Motor neuron (in vitro differentiated cells): ENCODE results near the gene TCEAL3. TPM values are rescaled to one million over a fixed set of nuclear protein-coding genes. Genes with fewer than 3 reads are reported as not detected.
A peak's percentile ranks its signal among the peaks of the same experiment; 100 is the strongest.
"Not testable (repeated sequence)": the region's sequence is repeated elsewhere in the genome, so short reads cannot be mapped to it uniquely, and the experiment has no call there.

Experiments used
- ATAC-seq, 8 experiments: fragments of 200-7000 bp; cut with Tn5 transposase; replicated peaks in 6 of 8; 2 replicates each; pipeline ENCODE4 v1.8.0; 2021; ENCODE audit warnings: mild to moderate bottlenecking in 8 of 8, moderate library complexity in 8 of 8
- H3K27ac ChIP-seq, 2 donors: fragments of 250-450 bp; sonication (Bioruptor Pico); 2 replicates each; pipeline ENCODE4 v1.9.0; 2021; ENCODE audit warnings: antibody characterized with exemption in 2 of 2, mild to moderate bottlenecking in 2 of 2, moderate library complexity in 1 of 2
- H3K4me1 ChIP-seq, 2 donors: fragments of 250-450 bp; sonication (Bioruptor Pico); replicated peaks in 1 of 2; 2 replicates each; pipeline ENCODE4 v1.6.1; 2021; ENCODE audit warnings: antibody characterized with exemption in 2 of 2, mild to moderate bottlenecking in 2 of 2, moderate library complexity in 1 of 2
- H3K4me3 ChIP-seq, 5 donors: fragments of 250-450 bp; sonication (Bioruptor Pico); 2 replicates each; pipeline ENCODE4 v1.9.0; 2021; ENCODE audit warnings: antibody characterized with exemption in 5 of 5, mild to moderate bottlenecking in 5 of 5, moderate library complexity in 4 of 5
- WGBS, 10 experiments: fragments of 450-650 bp; shearing (Covaris generic); methylation state at CpG; one replicate each; pipeline ENCODE4 v1.0.0; 2022; 5-methylcytosine and 5-hydroxymethylcytosine counted together
- in situ Hi-C, 9 experiments: fragments of 400-800 bp; cut with MboI; loops; one replicate each; pipeline ENCODE4 v1.15.0; 2021; ENCODE audit warnings: low sequenced_read_pairs in 9 of 9, low pct_unique_long_range_greater_than_20kb in 2 of 9; ENCODE audit not compliant: unreplicated experiment in 9 of 9
- total RNA-seq, 8 experiments: library from RNA; unstranded; fragments of 300-600 nt; gene quantifications; 2 replicates each; pipeline versions ENCODE4 v1.2.3 to v1.2.4, GENCODE V29; 2022

TCEAL3 gene
- total RNA-seq, 8 experiments from 2014 or later, result 19.5 to 65.4 (median 25.7) TPM

DNA sequence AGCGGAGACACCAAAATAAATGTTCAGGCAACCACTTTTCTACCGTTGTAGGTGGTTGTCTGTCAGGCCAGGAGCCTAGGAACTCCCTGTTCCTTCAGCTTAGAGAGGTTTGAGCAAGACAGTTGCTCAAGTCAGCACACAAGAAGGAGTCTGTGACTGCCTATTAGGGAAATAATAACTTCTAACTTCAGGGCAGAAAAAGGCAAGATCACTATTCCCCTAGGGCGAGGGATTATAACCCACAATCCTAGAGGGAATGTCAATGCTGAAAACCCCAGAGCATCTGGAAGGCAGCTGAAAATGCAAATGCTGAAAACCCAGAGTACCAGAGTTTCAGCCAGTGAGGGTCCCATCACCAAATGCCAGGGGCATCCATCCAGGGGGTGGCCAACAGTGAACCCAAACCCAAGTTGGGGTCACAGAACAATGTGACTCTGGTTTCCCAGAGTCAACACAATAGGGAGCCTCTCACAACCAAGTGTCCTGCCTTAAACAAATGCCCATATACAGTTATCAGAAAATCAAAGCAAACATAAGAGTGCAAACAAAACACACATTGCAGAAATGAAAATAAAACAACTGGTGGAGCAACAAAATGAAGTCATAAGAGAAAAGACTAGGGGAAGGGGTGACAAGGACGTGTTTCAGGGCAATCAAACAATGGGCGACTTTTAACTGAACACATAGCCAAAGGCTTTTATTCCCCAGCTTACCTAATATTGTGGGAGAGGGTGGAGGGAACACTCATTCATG, 51.1 kb downstream of the TCEAL3 start:
- 42% methylated on average over 2 of the region's 5 CpGs; no CpG with 5 or more reads in 9 of the 10 experiments for WGBS, 10 experiments
- in situ Hi-C loops, result no loop called here
- H3K4me1 ChIP-seq, result no peaks in the 10 kb centered on the region
- no peak overlapping the region for H3K4me3 ChIP-seq
- ATAC-seq, result peak in 1 of 8 experiments; percentile 22
- H3K27ac ChIP-seq, result no peak overlapping the region

DNA sequence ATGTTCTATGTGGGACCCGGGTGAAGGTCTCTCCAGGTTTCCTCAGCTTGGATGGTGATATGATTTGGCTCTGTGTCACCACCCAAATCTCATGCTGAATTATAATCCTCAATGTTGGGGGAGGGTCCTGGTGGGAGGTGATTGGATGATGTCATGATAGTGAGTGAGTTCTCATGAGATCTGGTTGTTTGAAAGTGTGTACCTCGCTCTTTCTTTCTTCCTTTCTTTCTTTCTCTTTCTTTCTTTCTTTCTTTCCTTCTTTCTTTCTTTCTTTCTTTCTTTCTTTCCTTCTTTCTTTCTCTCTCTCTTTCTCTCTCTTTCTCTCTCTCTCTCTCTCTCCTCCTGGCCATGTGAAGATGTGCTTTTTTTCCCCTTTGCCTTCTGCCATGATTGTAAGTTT, 51.7 kb downstream of the TCEAL3 start:
- WGBS, 10 experiments, result 57 to 93% (median 65%) methylated on average over 1 to 2 of the region's 2 CpGs; no CpG with 5 or more reads in 6 of the 10 experiments
- not testable (repeated sequence) for H3K4me3 ChIP-seq

More for the DNA sequence above, 51.7 kb downstream of the TCEAL3 start:
- in situ Hi-C loops, H3K4me1 ChIP-seq, H3K27ac ChIP-seq, ATAC-seq: not testable (repeated sequence)

Other genes starting within 250 kb of the TCEAL3 start
- gene BEX3, start 231.4 kb upstream of the TCEAL3 start, total RNA-seq, result 100 to 1,000 TPM in 7 of 8 experiments, 10 to 100 TPM in 1; 70.9 to 433 (median 289) TPM
- gene RAB40A, start 88.5 kb upstream of the TCEAL3 start, total RNA-seq, result 1 to 10 TPM in 7 of 8 experiments, under 1 TPM in 1; 0.76 to 3.8 (median 2.2) TPM
- 100 to 1,000 TPM in 2 of 8 experiments, 10 to 100 TPM in 6; 55.7 to 147 (median 80.2) TPM for gene TCEAL4, start 22.4 kb upstream of the TCEAL3 start, total RNA-seq
- gene TCEAL1, start 21.0 kb downstream of the TCEAL3 start, total RNA-seq, result 10 to 100 TPM; 12.3 to 57.1 (median 27.5) TPM
- 100 to 1,000 TPM; 349 to 623 (median 512) TPM for gene MORF4L2, start 78.7 kb downstream of the TCEAL3 start, total RNA-seq
- gene TMEM31, start 102.9 kb downstream of the TCEAL3 start, total RNA-seq, result under 1 TPM in 4 of 8 experiments, not detected in 4; 0.33 to 0.58 (median 0.44) TPM
- gene PLP1, start 168.9 kb downstream of the TCEAL3 start, total RNA-seq, result 10 to 100 TPM in 2 of 8 experiments, 1 to 10 TPM in 3, under 1 TPM in 2, not detected in 1; 0.25 to 25.9 (median 5.5) TPM
- 10 to 100 TPM in 1 of 8 experiments, 1 to 10 TPM in 4, under 1 TPM in 3; 0.15 to 12.7 (median 6.5) TPM for gene RAB9B, start 224.3 kb downstream of the TCEAL3 start, total RNA-seq